Measurements from ENCODE around the gene CTIF. TPM values are rescaled to one million over a fixed set of nuclear protein-coding genes. Genes with fewer than 3 reads are reported as not detected.

Gene CTIF
- total RNA-seq, 1 donor from 2014 or later, result 26.4 TPM

DNA sequence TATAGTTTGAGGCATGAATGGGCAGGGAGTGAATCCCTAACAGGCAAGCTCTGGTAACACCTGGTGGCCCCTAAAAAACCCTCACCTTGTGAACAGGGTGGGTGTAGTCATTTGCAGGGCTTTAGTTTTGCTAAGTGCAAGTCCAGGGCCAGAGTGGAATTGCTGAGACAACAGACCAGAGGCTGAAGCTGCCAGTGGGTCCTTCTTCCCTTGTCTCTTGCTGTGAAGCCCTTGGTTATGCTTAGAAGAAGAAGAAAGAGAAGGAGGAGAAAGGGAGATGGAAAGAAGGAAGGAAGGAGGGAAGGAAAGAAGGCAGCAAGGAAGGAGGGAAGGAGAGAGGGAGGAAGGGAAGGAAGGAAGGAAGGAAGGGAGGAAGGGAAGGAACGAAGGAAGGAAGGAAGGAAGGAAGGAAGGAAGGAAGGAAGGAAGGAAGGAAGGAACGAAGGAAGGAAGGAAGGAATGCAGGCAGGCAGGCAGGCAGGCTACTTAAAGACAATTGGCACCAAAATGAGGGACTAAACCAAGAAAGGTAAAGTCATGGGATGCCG, 366.1 kb downstream of the CTIF start:
- Mint-ChIP-seq H3K27me3 (no peaks in the 10 kb centered on the region), H3K9me3 (ENCODE audit: low read depth) (peaks cover 13% of the 10 kb centered on the region), H3K27ac (no peak overlapping the region), H3K4me1 (ENCODE audit: low read depth) (no peaks in the 10 kb centered on the region), H3K36me3 (ENCODE audit: insufficient read depth) (no peaks in the 10 kb centered on the region), H3K4me3 (ENCODE audit: low read depth) (no peak overlapping the region)
- DNase-seq (ENCODE audit: low spot score, unreplicated experiment), result no peak
- TF ChIP-seq CTCF (IDR thresholded peaks at IDR 0.05; ENCODE audit: unreplicated experiment), result no peak

DNA sequence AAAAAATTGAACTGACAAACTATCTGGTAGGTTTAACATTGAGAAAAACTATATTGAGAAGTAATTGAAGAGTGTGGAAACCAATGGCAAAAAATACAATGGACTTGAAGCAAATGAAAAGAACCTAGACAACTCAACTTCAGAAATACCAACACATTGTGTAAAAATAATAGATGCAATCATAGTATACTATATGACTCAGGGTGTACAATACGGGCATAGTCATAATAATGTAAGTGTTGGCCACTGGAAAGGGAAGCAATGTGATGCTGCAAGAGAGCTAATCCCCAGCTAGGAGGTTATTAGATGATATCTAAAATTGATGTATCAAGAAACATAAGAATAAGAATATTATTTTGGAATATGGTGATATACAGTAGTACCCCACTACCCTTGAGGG, 366.7 kb downstream of the CTIF start:
- no peaks in the 10 kb centered on the region for H3K36me3 Mint-ChIP-seq (ENCODE audit: insufficient read depth)
- H3K4me3 Mint-ChIP-seq (ENCODE audit: low read depth), result no peak overlapping the region
- H3K27ac Mint-ChIP-seq, result no peak overlapping the region
- DNase-seq (ENCODE audit: low spot score, unreplicated experiment), result no peak
- H3K9me3 Mint-ChIP-seq (ENCODE audit: low read depth), result peaks cover 13% of the 10 kb centered on the region
- H3K4me1 Mint-ChIP-seq (ENCODE audit: low read depth), result no peaks in the 10 kb centered on the region
- no peak for TF ChIP-seq CTCF (IDR thresholded peaks at IDR 0.05; ENCODE audit: unreplicated experiment)
- H3K27me3 Mint-ChIP-seq, result no peaks in the 10 kb centered on the region

- Mint-ChIP-seq H3K36me3 (ENCODE audit: insufficient read depth) (no peaks in the 10 kb centered on the region), H3K9me3 (ENCODE audit: low read depth) (peaks cover 13% of the 10 kb centered on the region), H3K4me3 (ENCODE audit: low read depth) (no peak overlapping the region), H3K4me1 (ENCODE audit: low read depth) (no peaks in the 10 kb centered on the region), H3K27ac (no peak overlapping the region), H3K27me3 (no peaks in the 10 kb centered on the region)
- DNase-seq (ENCODE audit: low spot score, unreplicated experiment), result no peak
- no peak for TF ChIP-seq CTCF (IDR thresholded peaks at IDR 0.05; ENCODE audit: unreplicated experiment)
Observed at GRCh38 chr18:48908916-48909315, 370.1 kb downstream of the CTIF start.

DNA sequence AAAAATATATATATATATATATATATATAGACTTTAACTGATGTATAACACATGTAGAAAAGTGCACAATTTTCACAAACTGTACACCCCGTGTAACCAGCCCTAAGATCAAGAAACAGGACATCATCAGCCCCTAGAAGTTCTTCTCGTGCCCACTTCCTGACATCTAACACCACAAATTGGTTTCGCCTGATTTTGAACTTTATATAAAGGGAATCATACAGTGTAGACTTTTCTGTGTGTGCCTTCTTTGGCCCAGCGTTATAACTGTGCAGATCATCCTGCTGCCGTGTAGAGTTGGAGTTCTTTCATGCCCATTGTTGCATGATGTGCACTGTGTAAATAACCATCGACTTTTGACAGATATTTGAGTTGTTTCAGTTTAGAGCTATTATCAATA, 370.9 kb downstream of the CTIF start:
- H3K27ac Mint-ChIP-seq, result no peak overlapping the region
- no peaks in the 10 kb centered on the region for H3K36me3 Mint-ChIP-seq (ENCODE audit: insufficient read depth)
- peaks cover 8% of the 10 kb centered on the region for H3K4me1 Mint-ChIP-seq (ENCODE audit: low read depth)
- peaks cover 7% of the 10 kb centered on the region for H3K9me3 Mint-ChIP-seq (ENCODE audit: low read depth)
- no peak for TF ChIP-seq CTCF (IDR thresholded peaks at IDR 0.05; ENCODE audit: unreplicated experiment)
- no peaks in the 10 kb centered on the region for H3K27me3 Mint-ChIP-seq
- no peak overlapping the region for H3K4me3 Mint-ChIP-seq (ENCODE audit: low read depth)
- no peak for DNase-seq (ENCODE audit: low spot score, unreplicated experiment)

DNA sequence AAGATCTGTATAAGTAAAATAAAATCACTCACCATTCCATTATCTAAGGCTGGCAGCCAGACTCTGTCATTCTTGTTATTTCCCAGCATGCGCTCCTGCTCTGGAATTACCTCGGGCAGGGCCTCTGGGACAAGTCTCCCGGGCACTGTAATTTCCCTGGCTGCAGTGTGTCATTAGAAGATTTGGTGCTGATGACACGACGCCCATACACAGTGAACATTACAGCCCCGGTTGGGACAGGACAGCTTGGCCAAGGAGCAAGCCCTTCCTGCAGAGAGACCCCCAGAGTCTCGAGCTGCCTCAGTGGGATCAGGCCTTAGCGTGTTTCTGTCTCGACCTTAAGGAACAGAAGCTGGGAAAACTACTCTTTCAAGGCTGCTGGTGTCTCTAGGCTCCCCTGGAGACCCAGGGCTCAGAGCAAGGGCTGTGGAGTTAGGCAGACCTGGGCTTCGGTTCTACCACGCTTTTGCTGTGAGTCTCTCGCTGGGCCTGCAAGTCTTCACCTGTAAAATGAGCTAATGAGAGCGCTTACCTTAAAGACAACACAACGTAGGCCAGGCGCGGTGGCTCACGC, 372.2 kb downstream of the CTIF start:
- Mint-ChIP-seq H3K27me3 (no peaks in the 10 kb centered on the region), H3K4me3 (ENCODE audit: low read depth) (no peak overlapping the region), H3K27ac (no peak overlapping the region), H3K4me1 (ENCODE audit: low read depth) (peaks cover 21% of the 10 kb centered on the region), H3K9me3 (ENCODE audit: low read depth) (no peaks in the 10 kb centered on the region), H3K36me3 (ENCODE audit: insufficient read depth) (no peaks in the 10 kb centered on the region)
- no peak for TF ChIP-seq CTCF (IDR thresholded peaks at IDR 0.05; ENCODE audit: unreplicated experiment)
- no peak for DNase-seq (ENCODE audit: low spot score, unreplicated experiment)

Small RNAs within 50 kb of the gene (microRNA-seq; reads per million reads assigned to microRNA genes)
- gene MIR4743 (ENCODE audit: borderline number of aligned reads, unreplicated experiment), result not detected

Other genes starting within 250 kb of the CTIF start
- 0.57 and 0.95 TPM in 2 replicates for gene ZBTB7C, start 129.6 kb upstream of the CTIF start, total RNA-seq